Measurements from ENCODE around the gene SH2D6. TPM values are rescaled to one million over a fixed set of nuclear protein-coding genes. Genes with fewer than 3 reads are reported as not detected.

Gene SH2D6
- polyA plus RNA-seq, 1 donor from 2014 or later = not detected

DNA sequence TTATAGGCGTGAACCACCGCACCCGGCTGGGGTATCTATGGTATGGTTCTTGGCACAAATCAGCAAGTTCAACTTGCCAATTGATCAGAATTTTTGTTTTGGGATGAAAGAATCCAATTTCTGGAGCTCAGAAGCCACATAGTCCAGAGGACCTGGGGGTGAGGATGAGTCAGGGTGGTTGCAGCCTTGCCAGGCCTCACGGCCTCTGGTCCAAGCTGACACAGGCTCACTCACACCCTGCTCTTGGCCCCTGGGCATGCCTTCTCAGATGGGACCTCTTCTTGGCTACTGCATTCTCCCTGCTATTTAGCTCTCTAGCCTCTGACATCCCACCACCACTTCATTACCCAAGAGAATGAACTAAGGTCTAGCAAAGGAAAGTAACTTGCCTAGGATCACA lies 24.7 kb upstream of the SH2D6 start:
- H3K9ac ChIP-seq (ENCODE audit: low read length) = no peak overlapping the region

DNA sequence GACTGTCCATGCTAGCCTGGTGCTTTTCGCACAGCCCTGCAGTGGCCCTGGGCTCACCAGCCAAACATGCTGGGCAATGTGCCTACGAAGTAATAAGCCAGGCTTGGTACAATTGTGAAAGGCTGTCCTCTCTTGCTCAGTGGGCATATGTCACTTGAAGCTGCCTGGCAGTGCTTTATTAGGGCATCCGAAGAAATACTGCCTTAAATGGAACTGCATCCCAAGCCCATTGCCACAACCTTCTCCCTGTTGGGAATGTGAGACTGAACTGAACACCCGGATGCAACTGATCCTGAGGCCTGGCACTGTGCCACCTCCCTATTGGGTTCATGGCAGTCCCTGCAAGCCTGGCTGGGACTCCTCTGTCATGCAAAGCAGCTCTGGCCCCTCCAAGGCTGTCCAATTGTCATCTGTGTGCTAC lies 24.2 kb upstream of the SH2D6 start:
- TF ChIP-seq POLR2AphosphoS5 (IDR thresholded peaks at IDR 0.05) (no peak), SMC3 (conservative IDR thresholded peaks at IDR 0.05; ENCODE audit: poor library complexity) (no peak), EZH2 (IDR thresholded peaks at IDR 0.05; ENCODE audit: borderline replicate concordance, insufficient read depth, low read length, poor library complexity, severe bottlenecking) (no peak), TAF1 (IDR thresholded peaks at IDR 0.05; ENCODE audit: low read depth) (no peak), EP300 (conservative IDR thresholded peaks at IDR 0.05; ENCODE audit: poor library complexity, severe bottlenecking) (no peak), MXI1 (conservative IDR thresholded peaks at IDR 0.05; ENCODE audit: poor library complexity, severe bottlenecking) (no peak), RAD21 (conservative IDR thresholded peaks at IDR 0.05) (no peak)
- TF ChIP-seq, protein P1, sequence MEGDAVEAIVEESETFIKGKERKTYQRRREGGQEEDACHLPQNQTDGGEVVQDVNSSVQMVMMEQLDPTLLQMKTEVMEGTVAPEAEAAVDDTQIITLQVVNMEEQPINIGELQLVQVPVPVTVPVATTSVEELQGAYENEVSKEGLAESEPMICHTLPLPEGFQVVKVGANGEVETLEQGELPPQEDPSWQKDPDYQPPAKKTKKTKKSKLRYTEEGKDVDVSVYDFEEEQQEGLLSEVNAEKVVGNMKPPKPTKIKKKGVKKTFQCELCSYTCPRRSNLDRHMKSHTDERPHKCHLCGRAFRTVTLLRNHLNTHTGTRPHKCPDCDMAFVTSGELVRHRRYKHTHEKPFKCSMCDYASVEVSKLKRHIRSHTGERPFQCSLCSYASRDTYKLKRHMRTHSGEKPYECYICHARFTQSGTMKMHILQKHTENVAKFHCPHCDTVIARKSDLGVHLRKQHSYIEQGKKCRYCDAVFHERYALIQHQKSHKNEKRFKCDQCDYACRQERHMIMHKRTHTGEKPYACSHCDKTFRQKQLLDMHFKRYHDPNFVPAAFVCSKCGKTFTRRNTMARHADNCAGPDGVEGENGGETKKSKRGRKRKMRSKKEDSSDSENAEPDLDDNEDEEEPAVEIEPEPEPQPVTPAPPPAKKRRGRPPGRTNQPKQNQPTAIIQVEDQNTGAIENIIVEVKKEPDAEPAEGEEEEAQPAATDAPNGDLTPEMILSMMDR (IDR thresholded peaks at IDR 0.05; ENCODE audit: poor library complexity, severe bottlenecking) = no peak
- TF ChIP-seq, protein P2, sequence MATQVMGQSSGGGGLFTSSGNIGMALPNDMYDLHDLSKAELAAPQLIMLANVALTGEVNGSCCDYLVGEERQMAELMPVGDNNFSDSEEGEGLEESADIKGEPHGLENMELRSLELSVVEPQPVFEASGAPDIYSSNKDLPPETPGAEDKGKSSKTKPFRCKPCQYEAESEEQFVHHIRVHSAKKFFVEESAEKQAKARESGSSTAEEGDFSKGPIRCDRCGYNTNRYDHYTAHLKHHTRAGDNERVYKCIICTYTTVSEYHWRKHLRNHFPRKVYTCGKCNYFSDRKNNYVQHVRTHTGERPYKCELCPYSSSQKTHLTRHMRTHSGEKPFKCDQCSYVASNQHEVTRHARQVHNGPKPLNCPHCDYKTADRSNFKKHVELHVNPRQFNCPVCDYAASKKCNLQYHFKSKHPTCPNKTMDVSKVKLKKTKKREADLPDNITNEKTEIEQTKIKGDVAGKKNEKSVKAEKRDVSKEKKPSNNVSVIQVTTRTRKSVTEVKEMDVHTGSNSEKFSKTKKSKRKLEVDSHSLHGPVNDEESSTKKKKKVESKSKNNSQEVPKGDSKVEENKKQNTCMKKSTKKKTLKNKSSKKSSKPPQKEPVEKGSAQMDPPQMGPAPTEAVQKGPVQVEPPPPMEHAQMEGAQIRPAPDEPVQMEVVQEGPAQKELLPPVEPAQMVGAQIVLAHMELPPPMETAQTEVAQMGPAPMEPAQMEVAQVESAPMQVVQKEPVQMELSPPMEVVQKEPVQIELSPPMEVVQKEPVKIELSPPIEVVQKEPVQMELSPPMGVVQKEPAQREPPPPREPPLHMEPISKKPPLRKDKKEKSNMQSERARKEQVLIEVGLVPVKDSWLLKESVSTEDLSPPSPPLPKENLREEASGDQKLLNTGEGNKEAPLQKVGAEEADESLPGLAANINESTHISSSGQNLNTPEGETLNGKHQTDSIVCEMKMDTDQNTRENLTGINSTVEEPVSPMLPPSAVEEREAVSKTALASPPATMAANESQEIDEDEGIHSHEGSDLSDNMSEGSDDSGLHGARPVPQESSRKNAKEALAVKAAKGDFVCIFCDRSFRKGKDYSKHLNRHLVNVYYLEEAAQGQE (IDR thresholded peaks at IDR 0.05; ENCODE audit: borderline replicate concordance) = no peak
- H3F3A ChIP-seq (ENCODE audit: insufficient read depth, low read length, poor library complexity, severe bottlenecking) = no peaks in the 10 kb centered on the region
- H3K9me2 ChIP-seq (ENCODE audit: insufficient read depth, low read length) = no peaks in the 10 kb centered on the region
- no peaks in the 10 kb centered on the region for H3K27me3 ChIP-seq (ENCODE audit: insufficient read depth, low read depth, low read length)
- no peaks in the 10 kb centered on the region for H3K79me2 ChIP-seq (replicated peaks; ENCODE audit: insufficient read depth, low read length)
- H3K9me3 ChIP-seq (ENCODE audit: low read length) = no peaks in the 10 kb centered on the region
- H3K36me3 ChIP-seq (ENCODE audit: insufficient read depth, low read length) = no peaks in the 10 kb centered on the region
- H4K20me1 ChIP-seq (ENCODE audit: insufficient read depth) = no peaks in the 10 kb centered on the region
- H3K9ac ChIP-seq (ENCODE audit: low read length) = no peak overlapping the region
- H3K4me3 ChIP-seq (ENCODE audit: low read length) = no peak overlapping the region
- no peak overlapping the region for H3K27ac ChIP-seq (ENCODE audit: low read length)
- H2AFZ ChIP-seq (ENCODE audit: low read depth, low read length) = no peak overlapping the region
- no peak overlapping the region for H3K4me2 ChIP-seq (ENCODE audit: low read length)

More for the DNA sequence above, 24.7 kb upstream of the SH2D6 start:
- H3K27ac ChIP-seq (ENCODE audit: low read length) = no peak overlapping the region
- TF ChIP-seq SMC3 (conservative IDR thresholded peaks at IDR 0.05; ENCODE audit: poor library complexity) (no peak), MXI1 (conservative IDR thresholded peaks at IDR 0.05; ENCODE audit: poor library complexity, severe bottlenecking) (no peak), POLR2AphosphoS5 (IDR thresholded peaks at IDR 0.05) (no peak), TAF1 (IDR thresholded peaks at IDR 0.05; ENCODE audit: low read depth) (no peak), EP300 (conservative IDR thresholded peaks at IDR 0.05; ENCODE audit: poor library complexity, severe bottlenecking) (no peak), RAD21 (conservative IDR thresholded peaks at IDR 0.05) (no peak), EZH2 (IDR thresholded peaks at IDR 0.05; ENCODE audit: borderline replicate concordance, insufficient read depth, low read length, poor library complexity, severe bottlenecking) (no peak)
- TF ChIP-seq, protein P2 (IDR thresholded peaks at IDR 0.05; ENCODE audit: borderline replicate concordance) = no peak
- TF ChIP-seq, protein P1 (IDR thresholded peaks at IDR 0.05; ENCODE audit: poor library complexity, severe bottlenecking) = no peak
- H3K4me3 ChIP-seq (ENCODE audit: low read length) = no peak overlapping the region
- H3K9me2 ChIP-seq (ENCODE audit: insufficient read depth, low read length) = no peaks in the 10 kb centered on the region
- H3K9me3 ChIP-seq (ENCODE audit: low read length) = no peaks in the 10 kb centered on the region
- H3K79me2 ChIP-seq (replicated peaks; ENCODE audit: insufficient read depth, low read length) = no peaks in the 10 kb centered on the region
- no peak overlapping the region for H2AFZ ChIP-seq (ENCODE audit: low read depth, low read length)
- no peaks in the 10 kb centered on the region for H3K27me3 ChIP-seq (ENCODE audit: insufficient read depth, low read depth, low read length)
- no peak overlapping the region for H3K4me2 ChIP-seq (ENCODE audit: low read length)
- H4K20me1 ChIP-seq (ENCODE audit: insufficient read depth) = no peaks in the 10 kb centered on the region
- no peaks in the 10 kb centered on the region for H3F3A ChIP-seq (ENCODE audit: insufficient read depth, low read length, poor library complexity, severe bottlenecking)
- no peaks in the 10 kb centered on the region for H3K36me3 ChIP-seq (ENCODE audit: insufficient read depth, low read length)
